Peyer's patch (tissue), 4 donors: ENCODE measurements around the gene HS3ST3B1. TPM values are rescaled to one million over a fixed set of nuclear protein-coding genes. Genes with fewer than 3 reads are reported as not detected.

Source experiments
- DNase-seq, 3 donors: peaks; one replicate each; pipeline ENCODE4 v3.0.0-alpha.2; 2017 to 2019
- H3K27ac ChIP-seq, 4 donors: fragments of 200-600 bp; sonication (generic); one replicate each; pipeline ENCODE4 v1.5.1; 2016 to 2019
- H3K27me3 ChIP-seq, 2 donors: fragments of 200-600 bp; sonication (generic); one replicate each; pipeline ENCODE4 v1.5.1; 2019
- H3K36me3 ChIP-seq, 3 donors: fragments of 200-600 bp; sonication (generic); one replicate each; pipeline ENCODE4 v1.5.1; 2016 to 2019
- H3K4me1 ChIP-seq, 4 donors: fragments of 200-600 bp; sonication (generic); one replicate each; pipeline ENCODE4 v1.5.1; 2016 to 2019
- H3K4me3 ChIP-seq, 4 donors: fragments of 200-600 bp; sonication (generic); 1 replicate in 3 of 4; 2 replicates in 1 of 4; pipeline ENCODE4 v1.5.1; 2016 to 2019; ENCODE audit warnings: mild to moderate bottlenecking in 1 of 4
- H3K9me3 ChIP-seq, 4 donors: fragments of 200-600 bp; sonication (generic); one replicate each; pipeline ENCODE4 v1.5.1; 2016 to 2019; ENCODE audit warnings: mild to moderate bottlenecking in 1 of 4
- CTCF ChIP-seq, 6 experiments: fragments of 450-650 bp in 4 of 6; fragments of 200-600 bp in 2 of 6; sonication (generic) in 1 of 6; IDR thresholded peaks; one replicate each; pipeline ENCODE4 v1.5.1; 2017 to 2019; ENCODE audit warnings: antibody characterized with exemption in 6 of 6, mild to moderate bottlenecking in 3 of 6, moderate library complexity in 1 of 6
- POLR2A ChIP-seq, 2 donors: fragments of 450-650 bp; IDR thresholded peaks; one replicate each; pipeline ENCODE4 v1.5.1; 2017; ENCODE audit warnings: antibody characterized with exemption in 2 of 2, mild to moderate bottlenecking in 2 of 2, moderate library complexity in 2 of 2
- total RNA-seq, 4 donors: library from RNA; depleted of rRNA; stranded (reverse); fragments of >200 nt; gene quantifications; one replicate each; pipeline ENCODE4 v1.1.0, GENCODE V29; 2016

HS3ST3B1 gene
- total RNA-seq, 4 donors from 2014 or later = 2.1 to 5.4 (median 3.3) TPM

- Histone ChIP-seq H3K4me1 (peaks cover 0 to 62% (median 2%) of the 10 kb centered on the region in 4 donors), H3K4me3 (peak overlapping the region; percentile 23 to 77 (median 64)), H3K36me3 (no peaks in the 10 kb centered on the region), H3K27ac (peak overlapping the region; percentile 28 to 54 (median 50)), H3K27me3 (peaks cover 0 to 45% of the 10 kb centered on the region in 2 donors), H3K9me3 (no peaks in the 10 kb centered on the region)
- TF ChIP-seq POLR2A (IDR thresholded peaks at IDR 0.05) (no peak), CTCF (IDR thresholded peaks at IDR 0.05) (no peak)
- peak; percentile 40 to 64 (median 62) for DNase-seq
Measured at GRCh38 chr17:14299280-14300141, 1.4 kb upstream of the HS3ST3B1 start.

GRCh38 chr17:14301279-14302090 is 604 bp downstream of the HS3ST3B1 start:
- peak overlapping the region; percentile 68 to 89 (median 84) for H3K27ac ChIP-seq
- H3K9me3 ChIP-seq = no peaks in the 10 kb centered on the region
- TF ChIP-seq CTCF (IDR thresholded peaks at IDR 0.05) (peak in 2 of 6 experiments; percentile 8 to 15), POLR2A (IDR thresholded peaks at IDR 0.05) (no peak)
- H3K4me3 ChIP-seq = peak overlapping the region; percentile 63 to 77 (median 64)
- peak in 1 of 3 donors; percentile 61 for DNase-seq
- peaks cover 0 to 41% of the 10 kb centered on the region in 2 donors for H3K27me3 ChIP-seq
- H3K36me3 ChIP-seq = no peaks in the 10 kb centered on the region
- peaks cover 0 to 62% (median 2%) of the 10 kb centered on the region in 4 donors for H3K4me1 ChIP-seq

DNA sequence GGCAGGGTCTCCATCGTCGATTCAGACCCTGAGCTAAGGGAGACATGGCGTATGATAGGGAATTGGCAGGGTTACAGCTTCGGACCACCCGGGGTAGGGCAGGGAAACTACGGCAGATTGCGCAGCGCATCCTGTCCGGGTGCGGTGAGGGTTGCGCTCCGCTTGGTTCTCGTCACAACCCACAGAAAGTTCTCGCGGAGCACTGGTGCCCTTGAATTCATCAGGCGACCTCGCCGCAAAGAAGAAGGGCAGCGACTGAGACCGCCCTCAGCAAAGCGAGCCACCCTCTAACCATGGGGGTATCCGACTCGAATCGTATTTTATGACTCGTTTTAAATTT is 1.2 kb downstream of the HS3ST3B1 start:
- peak; percentile 58 to 78 (median 60) for DNase-seq
- TF ChIP-seq CTCF (IDR thresholded peaks at IDR 0.05) (no peak), POLR2A (IDR thresholded peaks at IDR 0.05) (no peak)
- Histone ChIP-seq H3K27me3 (peaks cover 0 to 38% of the 10 kb centered on the region in 2 donors), H3K9me3 (no peaks in the 10 kb centered on the region), H3K4me1 (peaks cover 0 to 59% (median 2%) of the 10 kb centered on the region in 4 donors), H3K4me3 (peak overlapping the region; percentile 63 to 77 (median 64)), H3K27ac (peak overlapping the region; percentile 68 to 89 (median 84)), H3K36me3 (no peaks in the 10 kb centered on the region)

DNA sequence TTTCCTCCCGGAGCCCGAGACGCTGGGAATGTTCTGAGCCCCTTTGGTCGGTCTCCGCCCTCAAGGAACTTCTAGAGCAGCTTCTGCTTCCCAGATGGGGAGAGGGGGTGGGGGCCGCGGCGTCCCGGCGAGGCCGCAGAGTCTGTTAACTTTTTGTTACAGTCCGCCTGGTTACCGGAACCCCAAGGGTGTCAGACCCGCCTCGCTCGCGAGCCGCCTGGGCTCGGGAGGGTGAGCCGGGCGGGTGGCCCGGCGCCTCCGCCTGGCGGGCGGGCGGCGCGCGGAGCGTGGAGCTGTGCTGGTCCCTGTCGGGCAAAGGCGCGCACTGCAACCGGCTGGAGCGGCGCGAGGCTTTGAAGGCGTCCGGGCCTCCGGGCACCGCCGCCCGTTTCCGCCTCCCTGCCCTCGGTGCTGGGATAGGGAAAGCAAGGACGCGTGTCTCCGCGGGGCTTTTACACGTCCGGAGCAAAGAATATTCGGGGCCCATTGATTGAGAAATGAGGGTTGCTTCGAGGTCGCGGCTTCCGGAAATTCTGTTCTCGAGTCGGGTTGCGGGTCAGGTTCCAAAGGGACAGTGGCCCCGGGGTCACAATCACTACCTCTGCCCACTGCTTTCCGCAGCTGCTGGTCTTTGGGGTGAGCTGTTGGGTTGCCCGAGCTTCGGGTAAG is 1.7 kb downstream of the HS3ST3B1 start:
- Histone ChIP-seq H3K36me3 (no peaks in the 10 kb centered on the region), H3K4me3 (peak overlapping the region; percentile 63 to 77 (median 64)), H3K27ac (peak overlapping the region; percentile 68 to 89 (median 84)), H3K27me3 (peaks cover 0 to 33% of the 10 kb centered on the region in 2 donors), H3K4me1 (peaks cover 0 to 54% (median 2%) of the 10 kb centered on the region in 4 donors), H3K9me3 (no peaks in the 10 kb centered on the region)
- TF ChIP-seq CTCF (IDR thresholded peaks at IDR 0.05) = peak; percentile 77 to 99 (median 94)
- TF ChIP-seq POLR2A (IDR thresholded peaks at IDR 0.05) = no peak
- DNase-seq = peak; percentile 60 to 92 (median 91)
